ENCODE results near the gene ANKRD24. TPM values are rescaled to one million over a fixed set of nuclear protein-coding genes. Genes with fewer than 3 reads are reported as not detected.

ANKRD24 gene
- polyA plus RNA-seq, 1 of the 3 experiments (the other 2 are of a cell fraction): 0.87 TPM

- POLR2A ChIA-PET: no interaction called here
- 94% methylated on average over 9 of the region's 21 CpGs for WGBS (ENCODE audit: low lambda C conversion rate)
- Histone ChIP-seq H3K27ac (ENCODE audit: low read depth in 2 of 2, low read length in 1 of 2) (no peak overlapping the region), H3K9ac (no peak overlapping the region), H3K9me3 (no peaks in the 10 kb centered on the region), H3K9me2 (no peaks in the 10 kb centered on the region), H3K4me3 (ENCODE audit: low read depth in 2 of 2, low read length in 1 of 2) (no peak overlapping the region), H3K36me3 (replicated peaks in 1 of 2; ENCODE audit: control insufficient read depth in 1 of 2, insufficient read depth in 2 of 2, low read length in 1 of 2) (peaks cover 0 to 4% of the 10 kb centered on the region in 2 experiments), H3K79me2 (ENCODE audit: insufficient read depth) (no peaks in the 10 kb centered on the region), H3K27me3 (ENCODE audit: insufficient read depth) (0 out of 2 replicates have a peak, but pooled peaks cover 2% of the 10 kb centered on the region), H3K4me2 (no peak overlapping the region), H2AFZ (ENCODE audit: low read depth) (no peak overlapping the region), H3F3A (replicated peaks; ENCODE audit: insufficient read depth) (no peaks in the 10 kb centered on the region), H4K20me1 (ENCODE audit: insufficient read depth) (peaks cover 10% of the 10 kb centered on the region; the same call in 1 of the 2 replicates), H3K4me1 (ENCODE audit: control insufficient read depth in 1 of 2, insufficient read depth in 2 of 2, low read depth in 1 of 2, low read length in 1 of 2) (peaks cover 0 to 8% of the 10 kb centered on the region in 2 experiments; a peak in 1 of 4 replicates)
- CTCF ChIA-PET: interaction anchor here (1.5 kb wide), 1 partner anchor 29 kb away, joined by 5 read pairs; no protein-coding TSS in a partner anchor
- no peak for TF ChIP-seq MAX (IDR thresholded peaks at IDR 0.05; ENCODE audit: low read depth)
- no peak for TF ChIP-seq FOXJ3 (CRISPR knock-in tag; IDR thresholded peaks at IDR 0.05)
- TF ChIP-seq PBX3 (IDR thresholded peaks at IDR 0.05): no peak
- no peak for TF ChIP-seq EZH2phosphoT487 (IDR thresholded peaks at IDR 0.05; ENCODE audit: borderline replicate concordance, low read depth)
- no peak for TF ChIP-seq CHD2 (IDR thresholded peaks at IDR 0.05; ENCODE audit: low read length, partially characterized antibody)
- TF ChIP-seq SIN3A (IDR thresholded peaks at IDR 0.05; ENCODE audit: borderline replicate concordance, low read depth, low read length): no peak
- TF ChIP-seq ZBTB33 (IDR thresholded peaks at IDR 0.05; ENCODE audit: borderline replicate concordance, low read depth): no peak
- TF ChIP-seq RXRA (IDR thresholded peaks at IDR 0.05; ENCODE audit: borderline replicate concordance, low read depth): no peak
- TF ChIP-seq CTCF (IDR thresholded peaks at IDR 0.05): no peak
- no peak for TF ChIP-seq NRF1 (IDR thresholded peaks at IDR 0.05; ENCODE audit: low read depth, low read length)
- TF ChIP-seq YY1 (IDR thresholded peaks at IDR 0.05; ENCODE audit: low read depth): no peak
- TF ChIP-seq POLR2AphosphoS5 (IDR thresholded peaks at IDR 0.05; ENCODE audit: low read depth, low read length): no peak
- TF ChIP-seq TCF12 (IDR thresholded peaks at IDR 0.05): no peak
- no peak for TF ChIP-seq FOXM1 (IDR thresholded peaks at IDR 0.05; ENCODE audit: low read depth)
- no peak for TF ChIP-seq GATA2 (CRISPR knock-in tag; IDR thresholded peaks at IDR 0.05)
- TF ChIP-seq MXI1 (IDR thresholded peaks at IDR 0.05; ENCODE audit: low read depth, low read length): no peak
- TF ChIP-seq TAF1 (IDR thresholded peaks at IDR 0.05; ENCODE audit: borderline replicate concordance, low read depth, low read length): no peak
- no peak for TF ChIP-seq TEAD4 (IDR thresholded peaks at IDR 0.05; ENCODE audit: borderline replicate concordance, insufficient read depth)
- no peak for TF ChIP-seq FOSL2 (IDR thresholded peaks at IDR 0.05; ENCODE audit: borderline replicate concordance, low read depth)
- no peak for DNase-seq
These were observed 8.1 kb upstream of the ANKRD24 start for GRCh38 chr19:4174213-4174894.

Measured in SK-N-SH (cell line).